Upper lobe of left lung (tissue), 6 donors: ENCODE measurements around the gene OXSR1. TPM values are rescaled to one million over a fixed set of nuclear protein-coding genes. Genes with fewer than 3 reads are reported as not detected.
A peak's percentile ranks its signal among the peaks of the same experiment; 100 is the strongest.

Experiments used
- ATAC-seq, 2 donors: fragments of 200-7000 bp; cut with Tn5 transposase; one replicate each; pipeline ENCODE4 v1.9.1; 2022; ENCODE audit warnings: mild to moderate bottlenecking in 2 of 2, moderate library complexity in 2 of 2; ENCODE audit not compliant: low FRiP score in 2 of 2
- DNase-seq, 2 donors: peaks; one replicate each; pipeline ENCODE4 v3.0.0-alpha.2; 2019 to 2020
- H3K27ac ChIP-seq, 4 donors: fragments of 200-600 bp; sonication (generic); one replicate each; pipeline ENCODE4 v1.5.1; 2016 to 2019
- H3K27me3 ChIP-seq, 4 donors: fragments of 200-600 bp; sonication (generic); one replicate each; pipeline ENCODE4 v1.5.1; 2017 to 2019
- H3K36me3 ChIP-seq, 4 donors: fragments of 200-600 bp; sonication (generic); one replicate each; pipeline ENCODE4 v1.5.1; 2016 to 2019
- H3K4me1 ChIP-seq, 4 donors: fragments of 200-600 bp; sonication (generic); one replicate each; pipeline ENCODE4 v1.5.1; 2018 to 2019
- H3K4me3 ChIP-seq, 4 donors: fragments of 200-600 bp; sonication (generic); one replicate each; pipeline ENCODE4 v1.5.1; 2017 to 2019; ENCODE audit warnings: mild to moderate bottlenecking in 2 of 4, moderate library complexity in 1 of 4
- H3K9me3 ChIP-seq, 4 donors: fragments of 200-600 bp; sonication (generic); one replicate each; pipeline ENCODE4 v1.5.1; 2018 to 2019
- EP300 ChIP-seq, 4 donors: sonication (generic); formaldehyde crosslinking; IDR thresholded peaks; one replicate each; pipeline ENCODE4 v1.5.1; 2017; ENCODE audit warnings: antibody characterized with exemption in 4 of 4, control low read depth in 2 of 4
- POLR2A ChIP-seq, 4 donors: fragments of 450-650 bp; IDR thresholded peaks; one replicate each; pipeline ENCODE4 v1.5.1; 2016 to 2017; ENCODE audit warnings: antibody characterized with exemption in 4 of 4, mild to moderate bottlenecking in 2 of 4
- POLR2AphosphoS5 ChIP-seq, 2 donors: sonication (generic); formaldehyde crosslinking; IDR thresholded peaks; one replicate each; pipeline ENCODE4 v1.5.1; 2017; ENCODE audit warnings: antibody characterized with exemption in 2 of 2
- WGBS, 2 donors: methylation state at CpG; one replicate each; pipeline ENCODE4 v1.1.5; 2017 to 2018; 5-methylcytosine and 5-hydroxymethylcytosine counted together
- total RNA-seq, 6 donors: library from RNA; depleted of rRNA in 4 of 6; stranded (reverse); fragments of >200 nt in 4 of 6; gene quantifications; one replicate each; pipeline versions ENCODE4 v1.1.0 to v1.2.1, GENCODE V29; 2016 to 2021
- TF ChIP-seq, protein P1 (sequence below), 6 experiments: fragments of 450-650 bp in 4 of 6; fragments of 200-600 bp in 2 of 6; sonication (generic) in 2 of 6; IDR thresholded peaks; one replicate each; pipeline ENCODE4 v1.5.1; 2016 to 2019; ENCODE audit warnings: antibody characterized with exemption in 6 of 6
- donor health status: DM: no; HTN: no; CAD: no; lungs with moderate emphysema.
- donor health status: DM: no; HTN: yes; CAD: no; lungs with severe emphysema.

OXSR1 gene
- total RNA-seq, 6 donors from 2014 or later: 26.6 to 43.7 (median 31.6) TPM

- H3K9me3 ChIP-seq: no peaks in the 10 kb centered on the region
- peaks cover 19 to 67% (median 54%) of the 10 kb centered on the region in 4 donors for H3K36me3 ChIP-seq
- H3K27ac ChIP-seq: no peak overlapping the region
- H3K27me3 ChIP-seq: no peaks in the 10 kb centered on the region
- TF ChIP-seq EP300 (IDR thresholded peaks at IDR 0.05): no peak
- TF ChIP-seq POLR2A (IDR thresholded peaks at IDR 0.05): no peak
- no peak for TF ChIP-seq POLR2AphosphoS5 (IDR thresholded peaks at IDR 0.05)
- TF ChIP-seq, protein P1, sequence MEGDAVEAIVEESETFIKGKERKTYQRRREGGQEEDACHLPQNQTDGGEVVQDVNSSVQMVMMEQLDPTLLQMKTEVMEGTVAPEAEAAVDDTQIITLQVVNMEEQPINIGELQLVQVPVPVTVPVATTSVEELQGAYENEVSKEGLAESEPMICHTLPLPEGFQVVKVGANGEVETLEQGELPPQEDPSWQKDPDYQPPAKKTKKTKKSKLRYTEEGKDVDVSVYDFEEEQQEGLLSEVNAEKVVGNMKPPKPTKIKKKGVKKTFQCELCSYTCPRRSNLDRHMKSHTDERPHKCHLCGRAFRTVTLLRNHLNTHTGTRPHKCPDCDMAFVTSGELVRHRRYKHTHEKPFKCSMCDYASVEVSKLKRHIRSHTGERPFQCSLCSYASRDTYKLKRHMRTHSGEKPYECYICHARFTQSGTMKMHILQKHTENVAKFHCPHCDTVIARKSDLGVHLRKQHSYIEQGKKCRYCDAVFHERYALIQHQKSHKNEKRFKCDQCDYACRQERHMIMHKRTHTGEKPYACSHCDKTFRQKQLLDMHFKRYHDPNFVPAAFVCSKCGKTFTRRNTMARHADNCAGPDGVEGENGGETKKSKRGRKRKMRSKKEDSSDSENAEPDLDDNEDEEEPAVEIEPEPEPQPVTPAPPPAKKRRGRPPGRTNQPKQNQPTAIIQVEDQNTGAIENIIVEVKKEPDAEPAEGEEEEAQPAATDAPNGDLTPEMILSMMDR (IDR thresholded peaks at IDR 0.05): no peak
- DNase-seq: peak in 1 of 2 donors; percentile 19
- no peaks in the 10 kb centered on the region for H3K4me1 ChIP-seq
- WGBS, 2 donors: 88 to 91% methylated on average over 11 of the region's 11 CpGs
- no peak overlapping the region for H3K4me3 ChIP-seq
- no peak for ATAC-seq
Measured at GRCh38 chr3:38120693-38121450, 44.5 kb upstream of the OXSR1 start.

DNA sequence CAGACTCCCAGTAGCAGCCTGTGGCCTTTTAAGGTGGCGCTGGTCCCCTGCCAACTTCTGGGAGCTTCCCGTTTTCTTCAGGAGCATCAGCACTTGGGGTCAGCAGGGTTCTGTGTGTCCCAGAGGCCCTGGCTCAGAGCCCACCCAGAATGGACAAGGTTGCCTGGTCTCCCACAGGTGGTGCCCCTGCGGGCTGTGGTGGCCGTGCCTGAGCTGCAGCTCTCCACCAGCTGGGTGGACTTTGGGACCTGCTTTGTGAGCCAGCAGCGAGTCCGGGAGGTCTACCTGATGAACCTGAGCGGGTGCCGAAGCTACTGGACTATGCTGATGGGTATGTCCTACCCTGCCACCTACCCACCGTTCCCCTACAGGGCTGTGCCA, 43.9 kb upstream of the OXSR1 start:
- ATAC-seq: no peak
- H3K36me3 ChIP-seq: peaks cover 25 to 73% (median 60%) of the 10 kb centered on the region in 4 donors

GRCh38 chr3:38121832-38122461, 43.4 kb upstream of the OXSR1 start:
- no peak overlapping the region for H3K27ac ChIP-seq
- no peaks in the 10 kb centered on the region for H3K27me3 ChIP-seq
- TF ChIP-seq, protein P1 (IDR thresholded peaks at IDR 0.05): no peak
- TF ChIP-seq POLR2AphosphoS5 (IDR thresholded peaks at IDR 0.05) (no peak), EP300 (IDR thresholded peaks at IDR 0.05) (no peak), POLR2A (IDR thresholded peaks at IDR 0.05) (no peak)
- ATAC-seq (no peak), DNase-seq (no peak)
- H3K4me3 ChIP-seq: no peak overlapping the region
- H3K9me3 ChIP-seq: no peaks in the 10 kb centered on the region
- 93 to 94% methylated on average over 10 to 11 of the region's 13 CpGs for WGBS, 2 donors
- H3K36me3 ChIP-seq: peaks cover 25 to 78% (median 65%) of the 10 kb centered on the region in 4 donors
- H3K4me1 ChIP-seq: peaks cover 0 to 2% (median under 1%) of the 10 kb centered on the region in 4 donors

More for the DNA sequence above, 43.9 kb upstream of the OXSR1 start:
- Histone ChIP-seq H3K27me3 (no peaks in the 10 kb centered on the region), H3K9me3 (no peaks in the 10 kb centered on the region), H3K27ac (no peak overlapping the region), H3K4me1 (no peaks in the 10 kb centered on the region), H3K4me3 (no peak overlapping the region)
- 94 to 100% methylated on average over 2 to 9 of the region's 9 CpGs for WGBS, 2 donors
- DNase-seq: no peak
- TF ChIP-seq EP300 (IDR thresholded peaks at IDR 0.05) (no peak), POLR2AphosphoS5 (IDR thresholded peaks at IDR 0.05) (no peak), POLR2A (IDR thresholded peaks at IDR 0.05) (no peak)
- TF ChIP-seq, protein P1 (IDR thresholded peaks at IDR 0.05): no peak

- H3K4me3 ChIP-seq: no peak overlapping the region
- peaks cover 0 to 8% (median 7%) of the 10 kb centered on the region in 4 donors for H3K4me1 ChIP-seq
- H3K27me3 ChIP-seq: no peaks in the 10 kb centered on the region
- ATAC-seq (no peak), DNase-seq (no peak)
- no peak overlapping the region for H3K27ac ChIP-seq
- WGBS, 2 donors: 96 to 97% methylated on average over 6 to 9 of the region's 9 CpGs
- TF ChIP-seq, protein P1 (IDR thresholded peaks at IDR 0.05): no peak
- no peak for TF ChIP-seq POLR2AphosphoS5 (IDR thresholded peaks at IDR 0.05)
- TF ChIP-seq EP300 (IDR thresholded peaks at IDR 0.05): no peak
- TF ChIP-seq POLR2A (IDR thresholded peaks at IDR 0.05): no peak
- H3K9me3 ChIP-seq: no peaks in the 10 kb centered on the region
- peaks cover 25 to 86% (median 74%) of the 10 kb centered on the region in 4 donors for H3K36me3 ChIP-seq
Measured at GRCh38 chr3:38122712-38123290, 42.5 kb upstream of the OXSR1 start.
